HCT116 (cell line): ENCODE results near the gene GMPPB. TPM values are rescaled to one million over a fixed set of nuclear protein-coding genes. Genes with fewer than 3 reads are reported as not detected.

Source experiments
- ATAC-seq: fragments of 200-7000 bp; cut with Tn5 transposase; 2 replicates; pipeline ENCODE4 v1.9.1; 2020; ENCODE audit warnings: mild to moderate bottlenecking, moderate library complexity
- BruUV-seq: library from RNA; stranded (reverse); fragments of 400-500 nt; replicated peaks from 2 replicates; lab custom pipeline; 2021; lab: Mats Ljungman, UMichigan
- CTCF ChIA-PET: fragments of 300-600 bp; sonication (Branson Sonifier 250); formaldehyde crosslinking; loops from one replicate; lab custom pipeline; 2021; ENCODE audit warnings: antibody characterized with exemption; lab: Charles Lee
- POLR2A ChIA-PET: fragments of 300-600, 350-600 bp; sonication (Branson Sonifier 250); formaldehyde crosslinking; loops from one replicate; lab custom pipeline; 2021; ENCODE audit warnings: antibody characterized with exemption; lab: Charles Lee
- RAD21 ChIA-PET, 2 experiments: fragments of 300-600 bp; sonication (Branson Sonifier 250); formaldehyde crosslinking; loops; one replicate each; lab custom pipeline; 2023; ENCODE audit warnings: low total read pairs in 2 of 2; ENCODE audit not compliant: uncharacterized antibody in 2 of 2, unreplicated experiment in 2 of 2, low non-redundant PET in 1 of 2; lab: Charles Lee
- DNase-seq: peaks from one replicate; pipeline ENCODE4 v3.0.0-alpha.2; 2010; ENCODE audit warnings: low read depth, low spot score
- H2AFZ ChIP-seq: fragments of 200-600 bp; shearing (Covaris generic), sonication (generic); 2 replicates; pipeline ENCODE4 v1.6.1; 2017; ENCODE audit warnings: low read depth, mixed run types, mixed read lengths, antibody characterized with exemption, low read length; ENCODE audit not compliant: poor library complexity, severe bottlenecking
- H3K27ac ChIP-seq: 2 replicates; pipeline ENCODE4 v1.5.1; 2012; ENCODE audit warnings: low read depth, low read length
- H3K27me3 ChIP-seq: fragments of 200-600 bp; sonication (generic); 2 replicates; pipeline ENCODE4 v1.6.1; 2016; ENCODE audit warnings: mixed run types, low read length, mixed read lengths; ENCODE audit not compliant: insufficient read depth
- H3K36me3 ChIP-seq, 2 experiments: fragments of 200-500 bp in 1 of 2; fragments of 200-600 bp in 1 of 2; sonication (Bioruptor generic) in 1 of 2; sonication (generic) in 1 of 2; 2 replicates each; pipeline versions ENCODE4 v1.5.1 to v1.6.1; 2014 to 2016; ENCODE audit warnings: low read length in 2 of 2, inconsistent platforms in 1 of 2, mixed read lengths in 1 of 2, mixed run types in 1 of 2; ENCODE audit not compliant: insufficient read depth in 2 of 2, control insufficient read depth in 1 of 2
- H3K4me1 ChIP-seq, 2 experiments: fragments of 200-600 bp in 1 of 2; sonication (generic) in 1 of 2; 2 replicates each; pipeline versions ENCODE4 v1.5.1 to v1.6.1; 2012 to 2017; ENCODE audit warnings: low read length in 2 of 2, inconsistent platforms in 1 of 2, mild to moderate bottlenecking in 1 of 2, mixed read lengths in 1 of 2, mixed run types in 1 of 2, moderate library complexity in 1 of 2; ENCODE audit not compliant: insufficient read depth in 2 of 2, control insufficient read depth in 1 of 2
- H3K4me2 ChIP-seq: fragments of 200-600 bp; sonication (generic); 2 replicates; pipeline ENCODE4 v1.6.1; 2017; ENCODE audit warnings: mixed run types, low read length, mixed read lengths
- H3K4me3 ChIP-seq, 2 experiments: fragments of 200-600 bp in 1 of 2; sonication (generic) in 1 of 2; replicated peaks in 1 of 2; 2 replicates each; pipeline ENCODE4 v1.5.1; 2011 to 2016; ENCODE audit warnings: low read length in 2 of 2, control low read depth in 1 of 2, low read depth in 1 of 2, mild to moderate bottlenecking in 1 of 2, mixed read lengths in 1 of 2, mixed run types in 1 of 2
- H3K79me2 ChIP-seq: fragments of 200-600 bp; sonication (generic); 2 replicates; pipeline ENCODE4 v1.6.1; 2017; ENCODE audit warnings: mild to moderate bottlenecking, mixed run types, low read length, moderate library complexity, mixed read lengths; ENCODE audit not compliant: insufficient read depth
- H3K9ac ChIP-seq: fragments of 200-600 bp; sonication (generic); 2 replicates; pipeline ENCODE4 v1.6.1; 2016; ENCODE audit warnings: low read length, mixed read lengths
- H3K9me2 ChIP-seq: fragments of 200-600 bp; sonication (generic), shearing (Covaris generic); 2 replicates; pipeline ENCODE4 v1.6.1; 2017; ENCODE audit warnings: mixed run types, mild to moderate bottlenecking, moderate library complexity; ENCODE audit not compliant: insufficient read depth
- H3K9me3 ChIP-seq, 2 experiments: fragments of 200-500 bp in 1 of 2; fragments of 200-600 bp in 1 of 2; sonication (Bioruptor generic) in 1 of 2; sonication (generic) in 1 of 2; 2 replicates each; pipeline ENCODE4 v1.6.1; 2014 to 2017; ENCODE audit warnings: low read length in 2 of 2, mixed read lengths in 2 of 2, inconsistent platforms in 1 of 2, low read depth in 1 of 2, mild to moderate bottlenecking in 1 of 2, mixed run types in 1 of 2, moderate library complexity in 1 of 2; ENCODE audit not compliant: control insufficient read depth in 1 of 2, insufficient read depth in 1 of 2
- H4K20me1 ChIP-seq: fragments of 200-600 bp; sonication (generic), shearing (Covaris generic); 2 replicates; pipeline ENCODE4 v1.6.1; 2017; ENCODE audit warnings: mixed run types, mild to moderate bottlenecking, moderate library complexity; ENCODE audit not compliant: insufficient read depth
- CBX3 ChIP-seq: IDR thresholded peaks from 2 replicates; pipeline ENCODE4 v1.6.1; 2012; ENCODE audit warnings: low read depth
- EZH2phosphoT487 ChIP-seq: fragments of 200-600 bp; IDR thresholded peaks from 2 replicates; pipeline ENCODE4 v1.6.1; 2018; ENCODE audit warnings: antibody characterized with exemption, borderline replicate concordance
- JUND ChIP-seq: IDR thresholded peaks from 2 replicates; pipeline ENCODE4 v1.6.1; 2012
- SIN3A ChIP-seq: IDR thresholded peaks from 2 replicates; pipeline ENCODE4 v1.6.1; 2012; ENCODE audit warnings: low read depth
- SP1 ChIP-seq: IDR thresholded peaks from 2 replicates; pipeline ENCODE4 v1.6.1; 2012; ENCODE audit warnings: low read depth
- SRF ChIP-seq: IDR thresholded peaks from 2 replicates; pipeline ENCODE4 v1.6.1; 2012; ENCODE audit warnings: low read depth
- ZFX ChIP-seq: fragments of 450-650 bp; IDR thresholded peaks from 2 replicates; pipeline ENCODE4 v1.6.1; 2017
- intact Hi-C: fragments of 100-400 bp; cut with micrococcal nuclease; formaldehyde crosslinking; loops from 2 replicates; pipeline ENCODE4 v1.10.0; 2022
- total RNA-seq: library from RNA; stranded (reverse); gene quantifications from one replicate; pipeline ENCODE4 v1.2.1, GENCODE V29; 2021; ENCODE audit not compliant: unreplicated experiment
- TF ChIP-seq, protein P1 (sequence below), 3 experiments: fragments of 200-600 bp in 1 of 3; sonication (generic) in 1 of 3; IDR thresholded peaks in 2 of 3; conservative IDR thresholded peaks in 1 of 3; 2 replicates each; pipeline ENCODE4 v1.5.1; 2012 to 2017; ENCODE audit warnings: low read depth in 2 of 3, low read length in 2 of 3, antibody characterized with exemption in 1 of 3, borderline replicate concordance in 1 of 3, control low read depth in 1 of 3, mild to moderate bottlenecking in 1 of 3, mixed read lengths in 1 of 3, mixed run types in 1 of 3, moderate library complexity in 1 of 3; ENCODE audit not compliant: insufficient read depth in 1 of 3
- TF ChIP-seq, protein P2 (sequence below): IDR thresholded peaks from 2 replicates; pipeline ENCODE4 v1.6.1; 2012; ENCODE audit warnings: low read depth

Gene GMPPB
- total RNA-seq, 1 experiment from 2014 or later: 24.1 TPM

DNA sequence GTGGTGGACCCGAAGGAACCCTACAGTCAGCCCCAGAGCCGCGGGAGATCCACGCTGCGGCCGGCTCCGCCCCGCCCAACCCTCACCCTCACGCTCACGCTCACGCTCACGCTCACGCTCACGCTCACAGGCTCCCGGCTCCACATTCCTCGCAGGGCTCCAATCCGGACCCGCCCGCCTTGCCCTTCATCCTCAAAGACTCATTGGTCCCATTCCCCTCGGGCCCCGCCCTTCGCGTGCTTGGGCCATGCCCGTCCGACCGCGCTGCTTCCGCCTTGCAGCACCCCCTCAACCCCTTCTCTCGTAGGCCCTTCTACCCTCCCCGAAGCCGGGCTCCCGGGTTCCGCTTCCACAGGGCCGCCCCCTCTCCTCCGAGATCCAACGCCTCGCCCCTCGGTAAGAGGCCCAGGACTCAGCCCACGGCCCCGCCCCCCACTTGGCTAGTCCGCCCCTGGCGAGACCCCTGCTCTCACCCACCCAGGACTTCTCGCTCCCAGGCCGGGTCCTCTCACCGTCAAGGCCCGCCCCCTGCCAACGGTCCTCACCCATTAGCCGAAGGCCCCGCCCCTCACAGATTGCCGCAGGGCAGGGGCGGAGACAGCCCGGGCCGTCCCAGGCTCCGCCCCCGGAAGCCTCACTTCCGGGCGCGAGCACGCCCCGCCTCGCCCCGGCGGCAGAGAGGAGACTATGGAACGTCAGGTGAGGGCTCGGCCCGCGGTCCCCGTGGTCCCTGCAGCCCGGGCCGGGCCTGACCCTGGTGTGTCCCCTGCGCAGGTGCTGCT lies 49.8 kb downstream of the GMPPB start, which contains the start of gene APEH (continued):
- TF ChIP-seq, protein P1, sequence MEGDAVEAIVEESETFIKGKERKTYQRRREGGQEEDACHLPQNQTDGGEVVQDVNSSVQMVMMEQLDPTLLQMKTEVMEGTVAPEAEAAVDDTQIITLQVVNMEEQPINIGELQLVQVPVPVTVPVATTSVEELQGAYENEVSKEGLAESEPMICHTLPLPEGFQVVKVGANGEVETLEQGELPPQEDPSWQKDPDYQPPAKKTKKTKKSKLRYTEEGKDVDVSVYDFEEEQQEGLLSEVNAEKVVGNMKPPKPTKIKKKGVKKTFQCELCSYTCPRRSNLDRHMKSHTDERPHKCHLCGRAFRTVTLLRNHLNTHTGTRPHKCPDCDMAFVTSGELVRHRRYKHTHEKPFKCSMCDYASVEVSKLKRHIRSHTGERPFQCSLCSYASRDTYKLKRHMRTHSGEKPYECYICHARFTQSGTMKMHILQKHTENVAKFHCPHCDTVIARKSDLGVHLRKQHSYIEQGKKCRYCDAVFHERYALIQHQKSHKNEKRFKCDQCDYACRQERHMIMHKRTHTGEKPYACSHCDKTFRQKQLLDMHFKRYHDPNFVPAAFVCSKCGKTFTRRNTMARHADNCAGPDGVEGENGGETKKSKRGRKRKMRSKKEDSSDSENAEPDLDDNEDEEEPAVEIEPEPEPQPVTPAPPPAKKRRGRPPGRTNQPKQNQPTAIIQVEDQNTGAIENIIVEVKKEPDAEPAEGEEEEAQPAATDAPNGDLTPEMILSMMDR (IDR thresholded peaks at IDR 0.05 in 2 of 3, conservative IDR thresholded peaks at IDR 0.05 in 1 of 3; ENCODE audit: borderline replicate concordance in 1 of 3, insufficient read depth in 1 of 3, low read depth in 2 of 3, low read length in 2 of 3): no peak
- no peak for TF ChIP-seq JUND
- TF ChIP-seq, all 23 proteins: peak for 5

DNA sequence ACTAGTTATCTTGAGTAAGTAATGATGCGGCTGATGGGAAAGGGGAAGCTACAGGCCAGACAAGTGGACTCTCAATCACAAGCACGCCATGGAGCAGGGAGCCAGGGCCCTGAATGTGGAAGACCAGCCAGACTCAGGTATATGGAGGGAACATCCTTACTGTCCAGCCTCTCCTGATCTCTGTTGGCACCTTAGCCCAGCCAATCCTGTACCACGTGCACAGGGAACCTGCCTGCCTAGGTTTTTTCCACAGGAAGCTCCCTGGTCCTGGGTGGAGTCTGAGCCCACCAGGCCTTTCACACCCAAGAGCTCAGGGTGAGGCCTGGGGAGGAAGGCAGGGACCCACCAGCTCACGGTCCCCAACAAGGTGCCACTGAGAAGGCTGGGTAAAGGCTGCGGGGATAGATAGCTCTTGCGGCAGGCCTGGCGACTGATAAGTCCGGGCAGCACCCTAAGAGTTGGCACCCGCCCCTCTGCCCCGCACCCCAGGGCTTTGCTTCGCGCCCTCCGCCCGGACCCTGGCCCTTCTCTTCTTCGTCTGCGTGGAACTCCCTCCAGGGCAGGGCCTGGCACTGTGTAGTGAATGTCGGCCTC lies 50.5 kb downstream of the GMPPB start:
- H3K36me3 ChIP-seq: peaks cover 16 to 27% of the 10 kb centered on the region in 2 experiments; a peak in 2 of 4 replicates
- H3K79me2 ChIP-seq: peaks cover 28% of the 10 kb centered on the region
- H3K4me1 ChIP-seq: peaks cover 10 to 43% of the 10 kb centered on the region in 2 experiments; a peak in 3 of 4 replicates
- H3K9me2 ChIP-seq: no peaks in the 10 kb centered on the region
- H3K27me3 ChIP-seq: no peaks in the 10 kb centered on the region
- BruUV-seq: TSS peak; percentile 82
- no peaks in the 10 kb centered on the region for H4K20me1 ChIP-seq
- no peaks in the 10 kb centered on the region for H3K9me3 ChIP-seq
- DNase-seq: peak; percentile 73
- intact Hi-C loops: loop anchor here (5.0 kb wide), 1 partner anchor 201 kb away; the partner anchor contains the start of gene DAG1
- RAD21 ChIA-PET: interaction anchor here (0.8 to 3.6 kb wide), 3 partner anchors 133 to 136 kb away, joined by 3 to 49 read pairs (median 42); no protein-coding TSS in a partner anchor
- H3K4me3 ChIP-seq: peak overlapping the region; percentile 90 to 98
- CTCF ChIA-PET: interaction anchor here (0.7 to 3.3 kb wide), 4 partner anchors 110 to 460 kb away, joined by 3 to 159 read pairs (median 9); no protein-coding TSS in a partner anchor
- TF ChIP-seq CBX3: no peak
- TF ChIP-seq, protein P1 (IDR thresholded peaks at IDR 0.05 in 2 of 3, conservative IDR thresholded peaks at IDR 0.05 in 1 of 3; ENCODE audit: borderline replicate concordance in 1 of 3, insufficient read depth in 1 of 3, low read depth in 2 of 3, low read length in 2 of 3): no peak
- TF ChIP-seq, protein P2, sequence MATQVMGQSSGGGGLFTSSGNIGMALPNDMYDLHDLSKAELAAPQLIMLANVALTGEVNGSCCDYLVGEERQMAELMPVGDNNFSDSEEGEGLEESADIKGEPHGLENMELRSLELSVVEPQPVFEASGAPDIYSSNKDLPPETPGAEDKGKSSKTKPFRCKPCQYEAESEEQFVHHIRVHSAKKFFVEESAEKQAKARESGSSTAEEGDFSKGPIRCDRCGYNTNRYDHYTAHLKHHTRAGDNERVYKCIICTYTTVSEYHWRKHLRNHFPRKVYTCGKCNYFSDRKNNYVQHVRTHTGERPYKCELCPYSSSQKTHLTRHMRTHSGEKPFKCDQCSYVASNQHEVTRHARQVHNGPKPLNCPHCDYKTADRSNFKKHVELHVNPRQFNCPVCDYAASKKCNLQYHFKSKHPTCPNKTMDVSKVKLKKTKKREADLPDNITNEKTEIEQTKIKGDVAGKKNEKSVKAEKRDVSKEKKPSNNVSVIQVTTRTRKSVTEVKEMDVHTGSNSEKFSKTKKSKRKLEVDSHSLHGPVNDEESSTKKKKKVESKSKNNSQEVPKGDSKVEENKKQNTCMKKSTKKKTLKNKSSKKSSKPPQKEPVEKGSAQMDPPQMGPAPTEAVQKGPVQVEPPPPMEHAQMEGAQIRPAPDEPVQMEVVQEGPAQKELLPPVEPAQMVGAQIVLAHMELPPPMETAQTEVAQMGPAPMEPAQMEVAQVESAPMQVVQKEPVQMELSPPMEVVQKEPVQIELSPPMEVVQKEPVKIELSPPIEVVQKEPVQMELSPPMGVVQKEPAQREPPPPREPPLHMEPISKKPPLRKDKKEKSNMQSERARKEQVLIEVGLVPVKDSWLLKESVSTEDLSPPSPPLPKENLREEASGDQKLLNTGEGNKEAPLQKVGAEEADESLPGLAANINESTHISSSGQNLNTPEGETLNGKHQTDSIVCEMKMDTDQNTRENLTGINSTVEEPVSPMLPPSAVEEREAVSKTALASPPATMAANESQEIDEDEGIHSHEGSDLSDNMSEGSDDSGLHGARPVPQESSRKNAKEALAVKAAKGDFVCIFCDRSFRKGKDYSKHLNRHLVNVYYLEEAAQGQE: no peak
- no peak for TF ChIP-seq EZH2phosphoT487
- TF ChIP-seq ZFX: peak; percentile 78; the same call in 1 of the 2 replicates
- TF ChIP-seq SP1: no peak
- TF ChIP-seq SRF: no peak
- TF ChIP-seq SIN3A: no peak
- H2AFZ ChIP-seq: no peak overlapping the region
- POLR2A ChIA-PET: interaction anchor here (0.7 to 3.1 kb wide), 6 partner anchors 21 to 173 kb away, joined by 3 to 26 read pairs (median 4); no protein-coding TSS in a partner anchor
- peak overlapping the region; percentile 99 for H3K4me2 ChIP-seq
- ATAC-seq: peak; percentile 33
- peak overlapping the region; percentile 98 for H3K27ac ChIP-seq
- H3K9ac ChIP-seq: peak overlapping the region; percentile 99
